IMR-90 (cell line): ENCODE measurements around the gene PAM. TPM values are rescaled to one million over a fixed set of nuclear protein-coding genes. Genes with fewer than 3 reads are reported as not detected.

Experiments
- ATAC-seq: fragments of 200-7000 bp; cut with Tn5 transposase; 2 replicates; pipeline ENCODE4 v1.9.1; 2020; ENCODE audit warnings: low read depth, mild to moderate bottlenecking, moderate library complexity
- BruUV-seq: library from RNA; stranded (reverse); fragments of 400-500 nt; replicated peaks from 2 replicates; lab custom pipeline; 2021; lab: Mats Ljungman, UMichigan
- CTCF ChIA-PET: fragments of 300-600 bp; formaldehyde crosslinking; extraction: SDS; loops from one replicate; lab custom pipeline; 2021; ENCODE audit warnings: antibody characterized with exemption; lab: Yijun Ruan, JAX
- POLR2A ChIA-PET: fragments of 300-600 bp; sonication (Branson Sonifier 250); formaldehyde crosslinking; loops from one replicate; lab custom pipeline; 2022; ENCODE audit warnings: antibody characterized with exemption; ENCODE audit not compliant: unreplicated experiment; lab: Charles Lee
- DNase-seq: peaks from one replicate; pipeline ENCODE4 v3.0.0; 2013
- H2AFZ ChIP-seq: replicated peaks from 2 replicates; pipeline ENCODE3; 2013; ENCODE audit warnings: low read length, mild to moderate bottlenecking; ENCODE audit not compliant: poor library complexity
- H2AK5ac ChIP-seq: 2 replicates; pipeline ENCODE4 v1.6.1; 2013; ENCODE audit warnings: low read depth, low read length, inconsistent platforms
- H2AK9ac ChIP-seq: replicated peaks from 2 replicates; pipeline ENCODE3; 2013; ENCODE audit warnings: mild to moderate bottlenecking, low read depth, low read length, moderate library complexity; ENCODE audit not compliant: poor library complexity
- H2BK120ac ChIP-seq: 2 replicates; pipeline ENCODE4 v1.6.1; 2013; ENCODE audit warnings: low read depth, low read length, inconsistent platforms
- H2BK15ac ChIP-seq: 3 replicates; pipeline ENCODE4 v1.6.1; 2013; ENCODE audit warnings: low read depth, low read length, inconsistent platforms
- H2BK20ac ChIP-seq: 2 replicates; pipeline ENCODE4 v1.6.1; 2013; ENCODE audit warnings: low read depth, mild to moderate bottlenecking, inconsistent platforms, low read length, moderate library complexity
- H2BK5ac ChIP-seq: 2 replicates; pipeline ENCODE4 v1.6.1; 2013; ENCODE audit warnings: mild to moderate bottlenecking, low read depth, low read length, inconsistent platforms; ENCODE audit not compliant: poor library complexity, severe bottlenecking
- H3K14ac ChIP-seq: replicated peaks from 2 replicates; pipeline ENCODE4 v1.6.1; 2013; ENCODE audit warnings: low read depth, low read length, inconsistent platforms
- H3K18ac ChIP-seq: 2 replicates; pipeline ENCODE4 v1.6.1; 2013; ENCODE audit warnings: low read depth, low read length, control low read depth
- H3K23ac ChIP-seq: 2 replicates; pipeline ENCODE4 v1.6.1; 2013; ENCODE audit warnings: low read depth, low read length, inconsistent platforms
- H3K27ac ChIP-seq: 2 replicates; pipeline ENCODE4 v1.5.1; 2013; ENCODE audit warnings: mild to moderate bottlenecking, control low read depth, low read length; ENCODE audit not compliant: insufficient read depth
- H3K27me3 ChIP-seq: 2 replicates; pipeline ENCODE4 v1.6.1; 2013; ENCODE audit warnings: low read length; ENCODE audit not compliant: control insufficient read depth, insufficient read depth
- H3K36me3 ChIP-seq: 2 replicates; pipeline ENCODE4 v1.6.1; 2013; ENCODE audit warnings: low read length, mixed read lengths; ENCODE audit not compliant: control insufficient read depth, insufficient read depth
- H3K4ac ChIP-seq: 2 replicates; pipeline ENCODE4 v1.6.1; 2013; ENCODE audit warnings: low read depth, low read length, inconsistent platforms
- H3K4me1 ChIP-seq: 2 replicates; pipeline ENCODE4 v1.6.1; 2013; ENCODE audit warnings: low read length, mixed read lengths; ENCODE audit not compliant: control insufficient read depth, insufficient read depth
- H3K4me2 ChIP-seq: 2 replicates; pipeline ENCODE4 v1.6.1; 2013; ENCODE audit warnings: low read depth, mild to moderate bottlenecking, control low read depth, low read length, moderate library complexity
- H3K4me3 ChIP-seq: 2 replicates; pipeline ENCODE4 v1.5.1; 2013; ENCODE audit warnings: low read depth, mild to moderate bottlenecking, control low read depth, low read length, moderate library complexity; ENCODE audit not compliant: insufficient read depth
- H3K56ac ChIP-seq: 2 replicates; pipeline ENCODE4 v1.6.1; 2013; ENCODE audit warnings: low read length, inconsistent platforms; ENCODE audit not compliant: insufficient read depth; ENCODE audit errors: extremely low read depth
- H3K79me1 ChIP-seq, 2 experiments: 2 replicates each; pipeline ENCODE4 v1.6.1; 2013; ENCODE audit warnings: low read length in 2 of 2, inconsistent platforms in 1 of 2, low read depth in 1 of 2
- H3K9ac ChIP-seq: 2 replicates; pipeline ENCODE4 v1.6.1; 2013; ENCODE audit warnings: low read depth, low read length, control low read depth
- H3K9me1 ChIP-seq: 2 replicates; pipeline ENCODE4 v1.6.1; 2013; ENCODE audit warnings: low read length, inconsistent platforms; ENCODE audit not compliant: insufficient read depth
- H3K9me3 ChIP-seq: 2 replicates; pipeline ENCODE4 v1.6.1; 2013; ENCODE audit warnings: low read length; ENCODE audit not compliant: control insufficient read depth, insufficient read depth
- H4K20me1 ChIP-seq: 2 replicates; pipeline ENCODE4 v1.6.1; 2013; ENCODE audit warnings: low read length, inconsistent platforms; ENCODE audit not compliant: insufficient read depth
- H4K5ac ChIP-seq: 2 replicates; pipeline ENCODE4 v1.6.1; 2013; ENCODE audit warnings: mild to moderate bottlenecking, low read depth, low read length, control low read depth
- H4K8ac ChIP-seq, 2 experiments: 2 replicates each; pipeline ENCODE4 v1.6.1; 2013; ENCODE audit warnings: low read depth in 2 of 2, low read length in 2 of 2, control low read depth in 1 of 2, inconsistent platforms in 1 of 2
- H4K91ac ChIP-seq: 2 replicates; pipeline ENCODE4 v1.6.1; 2013; ENCODE audit warnings: low read depth, low read length, inconsistent platforms; ENCODE audit not compliant: insufficient read depth
- BHLHE40 ChIP-seq: fragments of 150-350 bp; IDR thresholded peaks from 2 replicates; pipeline ENCODE4 v1.6.1; 2016; ENCODE audit warnings: mild to moderate bottlenecking, low read depth, low read length
- CEBPB ChIP-seq: IDR thresholded peaks from 2 replicates; pipeline ENCODE4 v1.6.1; 2012; ENCODE audit warnings: low read depth, low read length, improper control_type of control experiment
- CHD1 ChIP-seq: IDR thresholded peaks from 2 replicates; pipeline ENCODE4 v1.6.1; 2012; ENCODE audit warnings: low read depth, low read length, improper control_type of control experiment
- CTCF ChIP-seq: conservative IDR thresholded peaks from 2 replicates; pipeline ENCODE4 v1.5.1; 2012; ENCODE audit warnings: mild to moderate bottlenecking, low read depth, low read length, improper control_type of control experiment
- ELK1 ChIP-seq: fragments of 150-350 bp; IDR thresholded peaks from 2 replicates; pipeline ENCODE4 v1.6.1; 2016; ENCODE audit warnings: low read depth, mild to moderate bottlenecking, low read length, moderate library complexity, borderline replicate concordance
- MAFK ChIP-seq: IDR thresholded peaks from 2 replicates; pipeline ENCODE4 v1.6.1; 2012; ENCODE audit warnings: low read depth, low read length, improper control_type of control experiment
- MAZ ChIP-seq: IDR thresholded peaks from 2 replicates; pipeline ENCODE4 v1.6.1; 2012; ENCODE audit warnings: low read depth, mild to moderate bottlenecking, low read length, improper control_type of control experiment, moderate library complexity, borderline replicate concordance
- NFE2L2 ChIP-seq: fragments of 150-350 bp; IDR thresholded peaks from 2 replicates; pipeline ENCODE4 v1.6.1; 2016; ENCODE audit warnings: low read depth, mild to moderate bottlenecking, low read length
- POLR2A ChIP-seq: IDR thresholded peaks from 2 replicates; pipeline ENCODE4 v1.6.1; 2012; ENCODE audit warnings: mild to moderate bottlenecking, low read depth, low read length
- RAD21 ChIP-seq: IDR thresholded peaks from 2 replicates; pipeline ENCODE4 v1.6.1; 2012; ENCODE audit warnings: low read length, improper control_type of control experiment
- RCOR1 ChIP-seq: IDR thresholded peaks from 2 replicates; pipeline ENCODE4 v1.6.1; 2012; ENCODE audit warnings: mild to moderate bottlenecking, low read length, improper control_type of control experiment; ENCODE audit not compliant: insufficient replicate concordance
- RFX5 ChIP-seq: IDR thresholded peaks from 2 replicates; pipeline ENCODE4 v1.8.0; 2012; ENCODE audit warnings: low read depth, mild to moderate bottlenecking, low read length, moderate library complexity
- SMC3 ChIP-seq: fragments of 150-350 bp; IDR thresholded peaks from 2 replicates; pipeline ENCODE4 v1.6.1; 2016; ENCODE audit warnings: low read depth, mild to moderate bottlenecking, antibody characterized with exemption, low read length, moderate library complexity
- WGBS, 2 experiments: methylation state at CpG; one replicate each; pipeline versions ENCODE4 v1.1.5 to v1.1.7; 2013; ENCODE audit warnings: missing lambda C conversion rate in 2 of 2; ENCODE audit not compliant: insufficient read length in 1 of 2; ENCODE audit errors: extremely low coverage in 2 of 2; 5-methylcytosine and 5-hydroxymethylcytosine counted together
- dilution Hi-C: fragments of 300-500 bp; cut with HindIII; formaldehyde crosslinking; loops from one replicate; pipeline ENCODE4 v1.14.3; 2018; ENCODE audit warnings: low sequenced_read_pairs; ENCODE audit not compliant: unreplicated experiment
- in situ Hi-C: fragments of 300-500 bp; cut with MboI; formaldehyde crosslinking; loops from 3 replicates; pipeline ENCODE4 v1.14.3; 2019; ENCODE audit warnings: low sequenced_read_pairs, inconsistent platforms, mixed read lengths
- intact Hi-C: fragments of 100-400 bp; cut with micrococcal nuclease; formaldehyde crosslinking; loops from 2 replicates; pipeline ENCODE4 v1.10.0; 2022
- polyA plus RNA-seq, 3 experiments: library from polyadenylated mRNA; depleted of rRNA; stranded (reverse); fragments of >200 nt; gene quantifications; 2 replicates each; pipeline ENCODE4 v1.2.3, GENCODE V29; 2012; ENCODE audit warnings: low replicate concordance in 1 of 3
- total RNA-seq: library from RNA; depleted of rRNA; stranded (reverse); fragments of >200 nt; gene quantifications from 2 replicates; pipeline ENCODE4 v1.2.3, GENCODE V29; 2012

The PAM gene
- total and polyA plus RNA-seq, 2 of the 4 experiments (the other 2 are of a cell fraction), result 115 to 179 TPM

GRCh38 chr5:102782217-102782872 lies 27.2 kb downstream of the PAM start (continued):
- TF ChIP-seq ELK1, result no peak

GRCh38 chr5:102787134-102787533 lies 32.0 kb downstream of the PAM start:
- no peak overlapping the region for H3K23ac ChIP-seq
- no TSS peak for BruUV-seq
- POLR2A ChIA-PET, result no interaction called here
- H4K8ac ChIP-seq, result no peak overlapping the region
- WGBS, 2 experiments, result no CpG with 5 or more reads among the region's 2 CpGs
- no peak overlapping the region for H3K4me2 ChIP-seq
- no peak overlapping the region for H2BK20ac ChIP-seq
- no peak overlapping the region for H2AFZ ChIP-seq
- no peak overlapping the region for H3K18ac ChIP-seq
- H4K20me1 ChIP-seq, result peaks cover 3% of the 10 kb centered on the region; the same call in 1 of the 2 replicates
- in situ Hi-C loops, result no loop called here
- H3K4me3 ChIP-seq, result no peak overlapping the region
- H4K5ac ChIP-seq, result no peak overlapping the region
- no peak overlapping the region for H3K27ac ChIP-seq
- ATAC-seq, result no peak
- no peaks in the 10 kb centered on the region for H3K9me1 ChIP-seq
- dilution Hi-C loops, result no loop called here
- CTCF ChIA-PET, result interaction anchor here (0.5 kb wide), 1 partner anchor 42 kb away, joined by 3 read pairs; no protein-coding TSS in a partner anchor
- no peak for DNase-seq
- H3K79me1 ChIP-seq, result peaks cover 14 to 16% of the 10 kb centered on the region in 2 experiments
- H3K56ac ChIP-seq, result no peak overlapping the region
- no peak overlapping the region for H3K14ac ChIP-seq
- no peak overlapping the region for H2BK120ac ChIP-seq
- no peaks in the 10 kb centered on the region for H3K27me3 ChIP-seq
- no peak overlapping the region for H2BK15ac ChIP-seq
- H2AK9ac ChIP-seq, result no peak overlapping the region
- H3K4me1 ChIP-seq, result no peaks in the 10 kb centered on the region
- intact Hi-C loops, result no loop called here
- H3K36me3 ChIP-seq, result peaks cover 2% of the 10 kb centered on the region; the same call in 1 of the 2 replicates
- no peaks in the 10 kb centered on the region for H3K9me3 ChIP-seq
- no peak overlapping the region for H2AK5ac ChIP-seq
- no peak overlapping the region for H3K4ac ChIP-seq
- H4K91ac ChIP-seq, result no peak overlapping the region
- H2BK5ac ChIP-seq, result no peak overlapping the region
- no peak overlapping the region for H3K9ac ChIP-seq
- TF ChIP-seq BHLHE40 (no peak), ELK1 (no peak), NFE2L2 (no peak), SMC3 (no peak), RCOR1 (no peak), CHD1 (no peak), RFX5 (no peak), CEBPB (no peak), CTCF (no peak), RAD21 (no peak), MAZ (no peak), MAFK (no peak), POLR2A (no peak)
